HG02610 (cell line): ENCODE data around the gene ATG10.
"Not testable (repeated sequence)": the region's sequence is repeated elsewhere in the genome, so short reads cannot be mapped to it uniquely, and the experiment has no call there.

Experiments
- ATAC-seq: cut with Tn5 transposase; IDR thresholded peaks from one replicate; pipeline ENCODE4 v1.9.1; 2021; ENCODE audit warnings: mild to moderate bottlenecking, moderate library complexity; ENCODE audit not compliant: unreplicated experiment

The ATG10 gene

DNA sequence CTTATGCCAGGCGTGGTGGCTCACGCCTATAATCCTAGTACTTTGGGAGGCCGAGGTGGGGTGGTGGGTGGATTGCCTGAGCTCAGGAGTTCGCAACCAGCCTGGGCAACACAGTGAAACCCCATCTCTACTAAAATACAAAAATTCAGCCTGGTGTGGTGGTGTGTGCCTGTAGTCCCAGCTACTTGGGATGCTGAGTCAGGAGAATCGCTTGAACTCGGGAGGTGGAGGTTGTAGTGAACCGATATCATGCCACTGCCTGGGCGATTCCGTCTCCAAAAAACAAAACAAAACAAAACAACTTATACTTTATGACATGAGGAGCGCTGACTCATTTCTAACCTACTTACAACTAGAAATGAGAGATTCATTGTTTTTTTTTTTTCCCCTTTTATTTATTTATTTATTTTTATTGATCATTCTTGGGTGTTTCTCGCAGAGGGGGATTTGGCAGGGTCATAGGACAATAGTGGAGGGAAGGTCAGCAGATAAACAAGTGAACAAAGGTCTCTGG is 10.4 kb downstream of the ATG10 start:
- not testable (repeated sequence) for ATAC-seq

DNA sequence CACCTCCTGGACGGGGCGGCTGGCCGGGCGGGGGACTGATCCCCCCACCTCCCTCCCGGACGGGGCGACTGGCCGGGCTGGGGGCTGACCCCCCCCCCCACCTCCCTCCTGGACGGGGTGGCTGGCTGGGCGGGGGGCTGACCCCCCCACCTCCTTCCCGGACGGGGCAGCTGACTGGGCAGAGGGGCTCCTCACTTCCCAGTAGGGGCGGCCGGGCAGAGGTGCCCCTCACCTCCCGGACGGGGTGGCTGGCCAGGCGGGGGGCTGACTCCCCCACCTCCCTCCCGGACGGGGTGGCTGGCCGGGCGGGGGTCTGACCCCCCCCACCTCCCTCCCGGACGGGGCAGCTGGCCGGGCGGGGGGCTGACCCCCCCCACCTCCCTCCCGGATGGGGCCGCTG is 11.3 kb downstream of the ATG10 start:
- ATAC-seq: not testable (repeated sequence)

DNA sequence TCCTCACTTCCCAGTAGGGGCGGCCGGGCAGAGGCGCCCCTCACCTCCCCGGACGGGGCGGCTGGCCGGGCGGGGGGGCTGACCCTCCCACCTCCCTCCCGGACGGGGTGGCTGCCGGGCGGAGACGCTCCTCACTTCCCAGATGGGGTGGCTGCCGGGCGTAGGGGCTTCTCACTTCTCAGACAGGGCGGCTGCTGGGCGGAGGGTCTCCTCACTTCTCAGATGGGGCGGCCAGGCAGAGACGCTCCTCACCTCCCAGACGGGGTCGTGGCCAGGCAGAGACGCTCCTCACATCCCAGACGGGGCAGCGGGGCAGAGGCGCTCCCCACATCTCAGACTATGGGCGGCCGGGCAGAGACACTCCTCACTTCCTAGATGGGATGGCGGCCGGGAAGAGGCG is 11.7 kb downstream of the ATG10 start:
- ATAC-seq: not testable (repeated sequence)

DNA sequence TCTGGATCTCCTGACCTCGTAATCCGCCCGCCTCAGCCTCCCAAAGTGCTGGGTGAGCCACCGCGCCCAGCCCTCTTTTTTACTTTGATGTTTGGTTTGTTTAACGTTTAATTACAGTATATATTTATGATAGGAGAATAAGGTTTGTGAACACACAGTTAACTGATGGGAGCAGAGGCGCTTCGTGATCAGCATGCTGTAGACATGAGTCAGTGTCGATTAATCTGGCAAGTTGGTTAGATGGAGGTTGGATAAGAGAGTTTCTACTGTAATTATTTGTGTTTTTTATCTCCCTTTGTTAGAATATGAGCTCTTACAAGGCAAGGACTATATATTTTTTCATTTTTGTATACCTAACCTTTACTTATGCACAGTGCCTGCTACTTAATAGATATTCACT is 14.3 kb downstream of the ATG10 start:
- no peak for ATAC-seq

DNA sequence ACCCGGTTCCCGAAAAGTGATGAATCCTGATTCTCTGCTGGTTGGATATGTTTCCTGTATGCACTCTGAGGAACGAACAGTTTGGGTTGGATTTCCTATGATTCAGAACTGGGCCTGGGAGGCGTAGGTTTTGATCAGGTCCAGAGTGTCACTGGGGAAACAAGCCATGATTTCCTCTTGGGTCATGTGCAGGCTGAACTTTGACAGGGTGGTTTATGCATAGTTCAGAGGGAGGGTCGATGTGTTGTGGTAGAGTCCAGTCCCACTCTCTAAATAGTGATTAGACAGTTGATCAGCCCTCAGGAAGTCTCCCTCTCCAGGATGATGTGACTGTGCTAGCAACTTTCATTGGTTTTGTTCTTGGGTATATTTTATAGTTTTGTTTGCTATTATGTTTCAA is 17.4 kb downstream of the ATG10 start:
- ATAC-seq: no peak

DNA sequence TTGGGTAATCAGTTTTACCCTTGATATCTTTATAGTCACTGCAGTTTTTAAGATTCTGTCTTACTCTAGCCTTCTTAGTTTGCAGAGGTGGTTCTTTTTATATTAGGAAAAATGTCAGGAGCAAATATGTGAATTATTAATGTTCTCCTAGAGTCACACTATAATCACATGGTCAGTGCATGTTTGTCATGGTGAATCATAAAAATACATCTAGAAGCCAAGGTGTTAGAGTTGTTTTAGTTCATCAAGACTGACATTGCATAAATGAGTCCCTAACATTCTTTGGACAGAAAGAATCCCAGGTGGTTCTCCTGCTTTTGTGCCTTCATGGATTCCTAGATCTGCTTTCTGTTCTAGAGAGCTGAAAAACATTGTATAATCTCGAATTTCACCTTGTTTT is 22.9 kb downstream of the ATG10 start:
- ATAC-seq: no peak

DNA sequence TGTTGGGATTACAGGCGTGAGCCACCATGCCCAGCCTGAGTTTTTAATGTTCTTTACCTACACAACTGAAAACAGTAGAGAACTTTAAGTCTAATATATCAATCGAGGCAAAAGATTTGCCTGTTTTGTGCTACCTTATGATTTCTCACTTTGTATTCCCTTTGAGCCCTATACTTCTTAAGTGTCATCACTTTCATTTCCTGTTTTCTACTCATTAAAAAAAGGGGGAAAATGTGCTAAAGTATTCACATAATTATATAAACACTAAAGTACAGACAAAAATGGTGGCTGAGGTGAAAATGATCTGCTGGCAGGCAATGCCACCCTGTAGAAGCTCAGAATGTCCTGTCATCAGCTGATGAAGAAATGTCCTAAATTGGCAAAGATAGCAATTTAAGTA is 23.6 kb downstream of the ATG10 start:
- ATAC-seq: no peak

DNA sequence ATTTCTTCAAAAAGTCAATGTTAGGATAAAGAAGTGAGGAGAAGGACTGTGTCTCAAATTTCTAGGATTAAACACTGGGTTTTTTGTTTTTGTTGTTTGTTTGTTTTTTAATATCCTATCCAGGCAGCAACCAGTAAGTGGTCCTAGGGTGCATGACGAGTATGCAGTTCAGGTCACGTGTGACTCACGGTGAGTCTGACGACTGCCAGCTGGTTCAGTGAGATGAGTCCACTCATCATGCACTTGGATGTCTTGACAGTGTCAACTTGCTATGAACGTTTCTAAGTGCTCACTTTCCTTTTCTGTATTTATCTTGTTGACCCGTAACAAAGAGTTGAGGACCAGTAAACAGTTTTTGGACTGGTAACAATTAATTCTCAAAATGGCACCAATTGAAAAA is 32.7 kb downstream of the ATG10 start:
- no peak for ATAC-seq

DNA sequence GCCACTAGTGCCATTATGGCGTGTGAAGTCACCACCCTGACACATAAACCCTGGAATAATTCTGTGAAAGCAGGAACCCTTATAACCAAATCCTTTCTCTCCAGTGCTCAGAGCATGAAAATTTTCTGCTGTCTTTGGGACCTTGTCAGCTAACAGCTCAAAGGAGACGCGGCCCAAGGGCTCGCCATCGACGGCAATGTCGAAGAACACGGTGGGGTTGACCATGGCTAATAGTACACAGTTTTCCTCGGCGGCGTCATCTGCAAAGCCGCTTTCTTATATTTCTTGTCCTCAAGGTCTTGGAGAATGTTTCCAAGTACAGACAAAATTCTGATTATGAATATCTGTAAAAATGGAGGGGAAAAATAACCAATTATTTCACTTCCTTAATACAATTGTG is 38.0 kb downstream of the ATG10 start:
- ATAC-seq: not testable (repeated sequence)

DNA sequence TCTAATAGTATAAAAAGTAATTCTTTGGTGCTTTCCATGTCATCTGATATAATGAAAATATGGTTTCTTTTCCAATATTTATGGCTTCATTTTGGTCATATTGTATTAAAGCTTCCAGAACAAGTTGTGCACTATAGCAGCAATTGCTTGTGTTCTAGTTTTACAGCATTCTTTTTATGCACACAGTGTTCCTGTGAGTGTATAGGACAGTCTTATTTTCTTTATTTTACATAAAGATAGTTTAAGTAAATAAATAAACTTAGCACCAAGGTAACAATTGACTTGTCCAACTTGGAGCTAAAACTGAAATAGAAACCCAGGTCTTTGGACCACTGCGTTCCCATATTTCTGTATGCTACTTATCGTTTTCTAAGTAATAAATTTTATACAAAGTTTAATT is 38.9 kb downstream of the ATG10 start:
- no peak for ATAC-seq

DNA sequence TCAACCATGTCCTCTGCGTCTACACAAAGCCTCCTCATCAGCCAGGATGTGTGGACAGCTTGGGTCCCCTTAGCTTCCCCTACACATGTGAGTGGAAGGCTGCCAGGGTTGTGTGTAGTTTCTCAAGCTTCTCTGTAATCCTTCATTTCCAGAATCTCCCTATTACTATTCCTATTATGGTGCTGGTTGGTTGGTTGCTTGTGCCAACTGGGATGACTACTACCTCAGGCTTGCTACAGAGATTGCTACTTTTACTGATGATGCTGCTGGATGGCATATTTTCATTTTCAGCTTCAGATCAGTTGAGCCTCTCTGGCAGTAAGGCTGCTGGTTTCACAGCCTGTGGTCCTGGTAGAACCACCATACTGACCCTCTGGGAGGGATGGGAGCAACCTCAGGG is 39.9 kb downstream of the ATG10 start:
- no peak for ATAC-seq

DNA sequence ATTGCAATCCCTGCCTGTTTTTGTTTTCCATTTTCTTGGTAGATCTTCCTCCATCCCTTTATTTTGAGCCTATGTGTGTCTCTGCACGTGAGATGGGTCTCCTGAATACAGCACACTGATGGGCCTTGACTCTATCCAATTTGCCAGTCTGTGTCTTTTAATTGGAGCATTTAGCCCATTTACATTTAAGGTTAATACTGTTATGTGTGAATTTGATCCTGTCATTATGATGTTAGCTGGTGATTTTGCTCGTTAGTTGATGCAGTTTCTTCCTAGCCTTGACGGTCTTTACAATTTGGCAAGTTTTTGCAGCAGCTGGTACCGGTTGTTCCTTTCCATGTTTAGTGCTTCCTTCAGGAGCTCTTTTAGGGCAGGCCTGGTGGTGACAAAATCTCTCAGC is 42.8 kb downstream of the ATG10 start:
- ATAC-seq: not testable (repeated sequence)

DNA sequence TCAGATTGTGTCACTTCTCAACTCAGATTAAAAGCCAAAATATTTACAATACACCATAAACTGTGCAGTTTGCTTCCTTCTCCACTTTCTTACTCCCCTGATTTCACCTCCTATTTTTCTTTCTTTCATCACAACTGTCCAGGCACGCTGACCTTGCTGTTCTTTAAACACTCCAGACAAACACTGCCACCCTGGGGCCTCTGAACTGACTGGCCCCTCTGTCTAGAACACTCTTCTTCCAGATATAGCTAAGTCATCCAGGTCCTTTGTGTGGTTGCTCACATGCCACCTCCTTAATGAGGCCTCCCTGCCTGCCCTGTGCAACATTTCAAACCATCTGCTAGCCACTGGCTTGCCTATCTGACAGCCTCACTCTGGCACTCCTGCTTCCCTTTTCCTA is 46.6 kb downstream of the ATG10 start:
- ATAC-seq: peak; percentile 40

DNA sequence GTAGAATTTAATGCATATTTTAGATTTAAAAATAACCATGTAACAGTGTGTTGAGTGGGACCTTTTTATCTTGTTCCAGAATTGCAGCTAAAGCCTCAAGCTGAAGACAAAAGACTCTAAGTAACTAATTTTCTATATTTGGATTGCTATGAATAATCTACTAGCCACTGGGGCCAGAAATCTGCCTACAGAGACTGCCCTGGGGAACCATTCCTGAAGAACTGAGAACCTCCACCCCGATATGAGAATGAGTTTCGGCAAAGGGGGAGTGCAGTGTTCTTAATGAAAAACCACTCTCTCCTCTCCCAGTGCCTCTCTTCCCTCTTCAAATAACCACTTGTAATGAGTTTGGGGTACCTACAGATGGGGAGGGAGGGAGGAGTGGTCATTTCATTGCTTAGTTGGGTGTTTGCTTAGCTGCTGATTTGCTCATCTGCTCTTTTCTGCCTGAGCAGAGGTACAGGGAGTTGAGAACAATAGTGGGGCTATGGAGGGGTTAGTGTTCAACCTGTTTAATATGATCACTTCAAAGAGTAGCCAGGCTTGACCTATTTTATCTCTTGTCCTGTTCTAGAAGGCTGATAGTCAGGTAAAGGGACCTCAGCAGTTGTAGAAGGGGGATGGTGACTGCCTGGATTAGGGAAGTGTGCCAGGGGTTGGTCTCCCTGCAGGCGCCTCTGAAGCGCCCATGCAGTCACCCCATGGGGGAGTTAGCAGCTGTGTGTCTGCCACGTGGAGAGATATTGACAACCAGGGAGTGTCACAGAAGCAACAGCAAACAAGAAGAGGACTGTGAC is 47.7 kb downstream of the ATG10 start:
- no peak for ATAC-seq

DNA sequence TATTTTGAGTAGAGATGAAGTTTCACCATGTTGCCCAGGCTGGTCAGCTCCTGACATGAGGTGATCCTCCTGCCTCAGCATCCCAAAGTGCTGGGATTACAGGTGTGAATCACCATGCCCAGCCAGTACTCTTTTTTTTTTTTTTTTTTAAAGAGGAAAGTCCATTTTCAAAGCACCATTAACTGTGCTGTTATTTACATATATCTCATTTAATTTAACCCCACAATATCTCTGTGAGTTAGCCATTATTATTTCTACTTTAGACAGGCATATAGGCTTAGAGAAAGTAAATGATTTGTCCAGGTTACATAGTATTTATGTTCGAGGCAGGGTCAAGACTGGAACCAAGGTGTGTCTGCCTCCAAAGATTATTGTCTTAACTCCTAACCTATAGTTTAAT is 50.7 kb downstream of the ATG10 start:
- ATAC-seq: no peak

DNA sequence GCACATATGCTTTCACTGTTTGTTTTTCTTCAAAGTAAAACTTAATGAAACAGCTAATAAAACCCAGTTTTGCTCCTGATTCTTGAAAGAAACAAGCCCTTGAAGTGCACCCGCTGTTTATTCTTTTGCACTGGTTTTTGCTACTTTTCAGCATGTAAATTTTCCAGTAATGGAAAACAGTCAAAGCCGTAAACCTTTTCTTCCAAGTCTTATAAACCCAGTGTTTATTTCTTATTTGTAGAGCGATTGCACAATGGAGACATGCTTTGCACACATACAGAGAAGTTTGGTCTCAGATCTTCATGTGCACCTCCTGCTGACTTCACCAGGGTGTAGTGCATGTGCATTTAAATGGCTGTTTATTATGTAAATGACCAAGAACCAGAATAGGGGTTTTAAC is 51.8 kb downstream of the ATG10 start:
- no peak for ATAC-seq

DNA sequence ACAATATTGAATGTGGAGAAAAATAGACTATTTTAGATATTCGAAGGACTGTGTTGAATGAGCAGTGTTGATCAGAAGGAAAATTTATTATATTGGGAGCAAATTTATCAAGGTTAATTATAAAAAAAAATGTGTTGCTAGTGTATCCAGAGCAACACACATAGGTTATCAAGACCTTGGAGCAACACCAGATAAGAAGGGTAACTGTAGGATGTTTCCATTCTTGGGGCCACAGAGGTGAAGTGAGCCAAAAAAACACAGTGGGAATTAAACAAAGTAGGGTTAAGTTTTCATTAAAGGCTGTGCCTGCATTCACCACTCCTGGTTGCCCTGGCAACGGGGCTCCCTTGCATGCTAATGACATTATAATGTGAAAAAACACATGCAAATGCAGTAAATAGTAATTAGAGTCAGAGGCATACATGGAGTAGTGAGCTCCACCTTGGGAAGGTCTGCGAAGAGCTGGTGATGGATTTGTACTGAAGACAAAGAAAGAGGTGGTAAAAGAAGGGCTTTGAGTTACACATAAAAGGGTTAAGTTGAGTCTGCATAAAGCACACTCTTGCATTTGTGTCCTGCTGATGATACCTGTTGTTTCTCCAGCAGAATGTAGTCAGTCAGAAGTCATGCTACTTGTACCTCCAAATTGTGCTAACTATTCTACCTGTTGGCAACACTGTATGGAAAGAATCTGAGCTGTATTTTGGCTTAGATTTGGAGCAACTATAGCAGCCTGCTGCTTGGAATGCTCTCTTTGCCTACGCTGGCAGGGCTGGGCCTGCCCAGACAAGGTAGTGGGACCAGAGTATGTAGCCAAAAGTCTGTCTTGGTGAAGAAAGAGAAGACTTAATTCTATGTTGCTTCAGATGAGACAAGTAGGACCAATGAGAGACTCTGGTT is 59.6 kb downstream of the ATG10 start:
- ATAC-seq: no peak

DNA sequence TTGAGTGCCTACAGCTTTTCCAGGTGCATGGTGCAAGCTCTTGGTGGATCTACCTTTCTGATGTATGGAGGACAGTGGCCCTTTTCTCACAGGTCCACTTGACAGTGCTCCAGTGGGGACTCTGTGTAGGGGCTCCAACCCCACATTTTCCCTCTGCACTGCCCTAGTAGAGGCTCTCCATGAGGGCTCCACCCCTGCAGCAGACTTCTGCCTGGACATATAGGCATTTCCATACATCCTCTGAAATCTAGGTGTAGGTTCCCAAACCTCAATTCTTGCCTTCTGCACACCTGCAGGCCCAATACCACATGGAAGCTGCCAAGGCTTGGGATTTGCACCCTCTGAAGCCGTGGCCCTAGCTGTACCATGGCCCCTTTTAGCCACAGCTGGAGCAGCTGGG is 71.1 kb downstream of the ATG10 start:
- not testable (repeated sequence) for ATAC-seq

DNA sequence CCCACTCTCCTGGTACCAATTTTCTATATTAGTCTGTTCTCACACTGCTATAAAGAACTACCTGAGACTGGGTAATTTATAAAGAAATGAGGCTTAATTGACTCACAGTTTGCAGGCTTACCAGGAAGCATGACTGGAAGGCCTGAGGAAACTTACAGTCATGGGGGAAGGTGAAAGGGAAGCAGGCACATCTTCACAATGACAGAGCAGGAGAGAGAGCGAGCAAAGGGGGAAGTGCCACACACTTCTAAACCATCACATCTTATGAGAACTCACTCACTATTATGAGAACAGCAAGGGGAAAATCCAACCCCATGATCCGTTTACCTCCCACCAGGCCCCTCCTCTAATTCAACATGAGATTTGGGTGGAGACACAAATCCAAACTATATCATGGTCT is 72.2 kb downstream of the ATG10 start:
- no peak for ATAC-seq

DNA sequence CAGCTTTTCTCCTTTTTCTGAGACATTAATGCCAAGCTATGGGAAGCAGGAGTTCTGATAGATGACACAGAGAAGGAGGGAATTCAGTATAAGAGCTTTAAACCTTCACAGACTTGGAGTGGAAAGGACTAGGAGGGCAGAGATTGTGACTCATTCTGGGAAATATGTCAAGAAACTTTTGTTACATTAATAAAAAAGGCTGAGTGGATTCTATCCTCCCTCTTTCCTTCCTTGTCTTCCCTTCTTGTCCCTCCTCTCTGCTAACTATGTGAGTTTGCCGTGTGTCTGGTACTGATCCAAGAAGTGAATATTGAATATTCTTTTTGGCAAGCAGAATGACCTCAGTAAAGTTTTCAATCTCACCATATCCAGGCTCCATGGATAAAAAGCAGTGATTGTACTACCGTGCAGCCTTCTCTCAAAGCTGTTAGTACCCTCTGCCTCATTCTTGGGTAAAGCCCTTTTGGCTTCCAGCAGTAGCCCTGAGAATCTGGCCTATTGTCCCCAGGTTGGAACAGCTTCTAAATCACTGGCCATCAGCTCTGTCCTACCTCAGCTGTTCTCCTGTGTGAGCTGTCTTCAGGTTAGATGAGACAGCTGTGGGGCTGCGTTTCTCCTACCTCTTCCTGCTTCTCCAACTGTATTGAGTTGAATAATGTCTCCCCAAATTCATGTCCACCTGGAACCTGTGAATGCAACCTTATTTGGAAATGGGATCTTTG is 73.9 kb downstream of the ATG10 start:
- no peak for ATAC-seq

DNA sequence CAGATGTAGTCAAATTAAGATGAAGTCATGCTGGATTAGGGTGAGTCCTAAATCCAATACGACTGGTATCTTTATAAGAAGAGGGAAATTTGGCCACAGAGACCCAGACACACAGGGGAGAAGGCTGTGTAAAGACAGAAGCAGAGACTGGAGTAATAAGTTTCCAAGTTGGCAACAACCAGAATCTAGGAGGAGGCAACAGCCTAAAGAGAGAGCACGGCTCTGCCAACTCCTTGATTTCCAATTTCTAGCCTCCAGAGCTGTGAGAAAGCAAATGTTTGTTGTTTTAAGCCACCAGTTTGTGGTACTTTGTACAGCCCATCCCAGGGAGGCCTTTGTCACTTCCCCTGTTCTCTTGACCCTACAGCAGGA is 74.4 kb downstream of the ATG10 start:
- no peak for ATAC-seq
